GM18907 (cell line): Measurements from ENCODE around the gene SPTSSB.

Experiments
- ATAC-seq: cut with Tn5 transposase; IDR thresholded peaks from one replicate; pipeline ENCODE4 v1.9.1; 2021; ENCODE audit warnings: mild to moderate bottlenecking, moderate library complexity; ENCODE audit not compliant: unreplicated experiment

SPTSSB gene

GRCh38 chr3:161343540-161343939, 27.8 kb downstream of the SPTSSB start:
- ATAC-seq: no peak

- ATAC-seq: no peak
Observed at GRCh38 chr3:161342629-161343028, 28.7 kb downstream of the SPTSSB start.

- ATAC-seq: no peak
Observed at GRCh38 chr3:161339517-161340500, 31.5 kb downstream of the SPTSSB start.

GRCh38 chr3:161337311-161337710, 34.0 kb downstream of the SPTSSB start:
- ATAC-seq: no peak

GRCh38 chr3:161336661-161337060, 34.7 kb downstream of the SPTSSB start:
- ATAC-seq: peak; percentile 51

GRCh38 chr3:161333696-161334095, 37.6 kb downstream of the SPTSSB start:
- no peak for ATAC-seq

- no peak for ATAC-seq
Observed at GRCh38 chr3:161332792-161333191, 38.5 kb downstream of the SPTSSB start.

- ATAC-seq: no peak
Observed at GRCh38 chr3:161325059-161325458, 46.3 kb downstream of the SPTSSB start.

- ATAC-seq: no peak
Observed at GRCh38 chr3:161323926-161324621, 47.2 kb downstream of the SPTSSB start.

- ATAC-seq: no peak
Observed at GRCh38 chr3:161322781-161323568, 48.3 kb downstream of the SPTSSB start.

- ATAC-seq: no peak
Observed at GRCh38 chr3:161320837-161321236, 50.5 kb downstream of the SPTSSB start.

- ATAC-seq: no peak
Observed at GRCh38 chr3:161319867-161320266, 51.5 kb downstream of the SPTSSB start.

- no peak for ATAC-seq
Observed at GRCh38 chr3:161317077-161317476, 54.2 kb downstream of the SPTSSB start.

GRCh38 chr3:161316006-161316689, 55.2 kb downstream of the SPTSSB start:
- no peak for ATAC-seq

GRCh38 chr3:161314836-161315395, 56.4 kb downstream of the SPTSSB start:
- ATAC-seq: peak; percentile 70

GRCh38 chr3:161310649-161311423, 60.5 kb downstream of the SPTSSB start:
- peak; percentile 91 for ATAC-seq

GRCh38 chr3:161305095-161305991, 66.0 kb downstream of the SPTSSB start:
- peak; percentile 57 for ATAC-seq

GRCh38 chr3:161296814-161297213, 74.5 kb downstream of the SPTSSB start:
- ATAC-seq: no peak
